ENCODE measurements around the gene TMEM266.

TMEM266 gene

GRCh38 chr15:76189106-76189505 is 129.3 kb downstream of the TMEM266 start:
- Histone ChIP-seq H3K27ac (no peak overlapping the region), H3K4me3 (ENCODE audit: low read depth, low read length) (no peak overlapping the region), H3K9ac (no peak overlapping the region), H3K4me2 (ENCODE audit: low read length) (no peak overlapping the region), H3K79me2 (no peaks in the 10 kb centered on the region), H3K4me1 (no peaks in the 10 kb centered on the region), H2AFZ (no peak overlapping the region), H3K27me3 (ENCODE audit: control insufficient read depth, insufficient read depth, low read length) (no peaks in the 10 kb centered on the region), H3K9me3 (ENCODE audit: control insufficient read depth, low read length) (no peaks in the 10 kb centered on the region), H3K36me3 (ENCODE audit: control insufficient read depth, insufficient read depth, low read length) (no peaks in the 10 kb centered on the region)
- no peak for TF ChIP-seq CTCF (IDR thresholded peaks at IDR 0.05)

- no peaks in the 10 kb centered on the region for H3K4me1 ChIP-seq
These were observed 130.3 kb downstream of the TMEM266 start for GRCh38 chr15:76190070-76190564.

GRCh38 chr15:76190751-76191538 is 131.2 kb downstream of the TMEM266 start:
- Histone ChIP-seq H3K36me3 (ENCODE audit: control insufficient read depth, insufficient read depth, low read length) (no peaks in the 10 kb centered on the region), H3K27ac (no peak overlapping the region), H3K9ac (no peak overlapping the region), H3K4me2 (ENCODE audit: low read length) (peak overlapping the region; percentile 57), H2AFZ (no peak overlapping the region), H3K4me1 (no peaks in the 10 kb centered on the region), H3K4me3 (ENCODE audit: low read depth, low read length) (no peak overlapping the region), H3K79me2 (no peaks in the 10 kb centered on the region), H3K27me3 (ENCODE audit: control insufficient read depth, insufficient read depth, low read length) (no peaks in the 10 kb centered on the region), H3K9me3 (ENCODE audit: control insufficient read depth, low read length) (no peaks in the 10 kb centered on the region)
- peak; percentile 59 for TF ChIP-seq CTCF (IDR thresholded peaks at IDR 0.05)

More at GRCh38 chr15:76190070-76190564, 130.3 kb downstream of the TMEM266 start:
- Histone ChIP-seq H3K36me3 (ENCODE audit: control insufficient read depth, insufficient read depth, low read length) (no peaks in the 10 kb centered on the region), H3K4me3 (ENCODE audit: low read depth, low read length) (no peak overlapping the region), H3K4me2 (ENCODE audit: low read length) (no peak overlapping the region), H3K9ac (no peak overlapping the region), H3K9me3 (ENCODE audit: control insufficient read depth, low read length) (no peaks in the 10 kb centered on the region), H3K27me3 (ENCODE audit: control insufficient read depth, insufficient read depth, low read length) (no peaks in the 10 kb centered on the region), H3K79me2 (no peaks in the 10 kb centered on the region), H3K27ac (no peak overlapping the region), H2AFZ (no peak overlapping the region)
- no peak for TF ChIP-seq CTCF (IDR thresholded peaks at IDR 0.05)

GRCh38 chr15:76191539-76192244 is 131.9 kb downstream of the TMEM266 start:
- H2AFZ ChIP-seq = no peak overlapping the region
- no peak overlapping the region for H3K4me2 ChIP-seq (ENCODE audit: low read length)
- H3K4me3 ChIP-seq (ENCODE audit: low read depth, low read length) = no peak overlapping the region
- no peaks in the 10 kb centered on the region for H3K36me3 ChIP-seq (ENCODE audit: control insufficient read depth, insufficient read depth, low read length)
- H3K27me3 ChIP-seq (ENCODE audit: control insufficient read depth, insufficient read depth, low read length) = no peaks in the 10 kb centered on the region
- no peak overlapping the region for H3K27ac ChIP-seq
- H3K9ac ChIP-seq = no peak overlapping the region
- H3K79me2 ChIP-seq = no peaks in the 10 kb centered on the region
- no peak for TF ChIP-seq CTCF (IDR thresholded peaks at IDR 0.05)
- no peaks in the 10 kb centered on the region for H3K4me1 ChIP-seq
- no peaks in the 10 kb centered on the region for H3K9me3 ChIP-seq (ENCODE audit: control insufficient read depth, low read length)
